Measurements from ENCODE around the gene URAD.

URAD gene

DNA sequence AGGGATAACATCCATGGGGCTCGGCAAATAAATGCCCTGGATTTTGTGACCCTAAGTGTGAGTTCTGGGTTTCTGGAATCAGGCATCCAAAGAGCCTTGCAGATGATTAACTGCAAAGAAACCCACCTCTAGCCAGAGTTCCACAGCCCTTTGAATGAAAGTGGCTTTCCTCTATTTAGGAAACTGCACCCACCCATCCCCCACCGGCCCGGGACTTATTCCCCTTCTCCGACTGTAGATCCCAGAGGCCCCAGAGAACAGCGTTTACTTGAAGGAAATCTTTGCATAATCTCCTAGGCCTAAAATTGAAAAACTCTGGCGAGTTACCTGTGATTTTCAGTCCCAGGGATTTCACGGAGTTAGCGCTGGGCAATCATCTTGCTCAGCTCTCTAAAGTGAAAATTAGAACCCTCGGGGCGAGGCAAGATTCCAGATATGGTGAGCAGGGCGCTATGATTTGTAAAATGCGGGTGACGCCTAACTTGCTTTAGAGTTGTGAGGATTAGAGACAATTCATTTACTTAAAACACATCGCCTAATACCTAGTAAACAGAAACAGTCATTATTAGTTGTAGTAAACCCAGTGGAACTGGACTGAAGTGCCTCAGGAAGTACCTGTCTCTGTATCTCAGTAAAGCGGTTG lies 9.4 kb downstream of the URAD start:
- H3K36me3 Mint-ChIP-seq (ENCODE audit: low read depth): no peaks in the 10 kb centered on the region
- peaks cover 3% of the 10 kb centered on the region for H3K4me1 Mint-ChIP-seq (ENCODE audit: low read depth)
- H3K27me3 Mint-ChIP-seq (ENCODE audit: low read depth): peaks cover 90% of the 10 kb centered on the region
- H3K4me3 Mint-ChIP-seq: no peak overlapping the region
- H3K9me3 Mint-ChIP-seq: no peaks in the 10 kb centered on the region
- no peak overlapping the region for H3K27ac Mint-ChIP-seq

DNA sequence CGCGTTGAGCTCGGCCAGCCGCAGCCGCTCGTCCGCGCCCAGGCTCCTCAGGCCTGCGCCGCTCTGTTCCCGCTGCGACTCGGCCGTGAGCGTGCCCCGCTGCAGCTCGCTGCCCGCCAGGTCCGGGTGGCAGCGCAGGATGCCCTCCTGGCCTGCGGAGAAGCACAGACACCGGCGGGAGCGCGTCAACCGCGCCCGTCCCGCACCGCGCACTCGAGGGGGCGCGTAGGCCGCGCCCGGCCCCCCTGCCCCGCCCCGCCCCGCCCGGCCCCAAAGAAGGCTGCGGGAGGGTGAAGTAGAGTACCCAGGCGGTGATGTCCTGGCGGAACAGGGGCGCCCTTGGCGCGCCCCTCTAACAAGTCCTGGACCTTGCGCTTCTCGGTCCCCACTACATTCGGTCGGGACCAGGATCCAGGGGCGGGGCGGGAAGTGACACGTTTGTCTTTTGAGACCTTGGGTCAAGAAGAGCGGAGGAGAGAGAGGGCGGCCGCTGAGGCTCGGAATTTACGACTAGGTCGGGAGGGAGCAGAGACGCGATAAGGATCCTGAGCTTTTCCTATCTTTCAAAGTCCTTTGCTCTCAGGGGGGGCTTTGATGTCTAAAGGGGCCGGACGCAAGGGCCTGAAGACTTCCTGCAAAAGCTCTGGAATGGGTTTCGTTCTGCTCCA lies 10.1 kb downstream of the URAD start:
- H3K36me3 Mint-ChIP-seq (ENCODE audit: low read depth): no peaks in the 10 kb centered on the region
- peaks cover 92% of the 10 kb centered on the region for H3K27me3 Mint-ChIP-seq (ENCODE audit: low read depth)
- H3K4me3 Mint-ChIP-seq: no peak overlapping the region
- no peak overlapping the region for H3K27ac Mint-ChIP-seq
- H3K9me3 Mint-ChIP-seq: no peaks in the 10 kb centered on the region
- peaks cover 3% of the 10 kb centered on the region for H3K4me1 Mint-ChIP-seq (ENCODE audit: low read depth)

DNA sequence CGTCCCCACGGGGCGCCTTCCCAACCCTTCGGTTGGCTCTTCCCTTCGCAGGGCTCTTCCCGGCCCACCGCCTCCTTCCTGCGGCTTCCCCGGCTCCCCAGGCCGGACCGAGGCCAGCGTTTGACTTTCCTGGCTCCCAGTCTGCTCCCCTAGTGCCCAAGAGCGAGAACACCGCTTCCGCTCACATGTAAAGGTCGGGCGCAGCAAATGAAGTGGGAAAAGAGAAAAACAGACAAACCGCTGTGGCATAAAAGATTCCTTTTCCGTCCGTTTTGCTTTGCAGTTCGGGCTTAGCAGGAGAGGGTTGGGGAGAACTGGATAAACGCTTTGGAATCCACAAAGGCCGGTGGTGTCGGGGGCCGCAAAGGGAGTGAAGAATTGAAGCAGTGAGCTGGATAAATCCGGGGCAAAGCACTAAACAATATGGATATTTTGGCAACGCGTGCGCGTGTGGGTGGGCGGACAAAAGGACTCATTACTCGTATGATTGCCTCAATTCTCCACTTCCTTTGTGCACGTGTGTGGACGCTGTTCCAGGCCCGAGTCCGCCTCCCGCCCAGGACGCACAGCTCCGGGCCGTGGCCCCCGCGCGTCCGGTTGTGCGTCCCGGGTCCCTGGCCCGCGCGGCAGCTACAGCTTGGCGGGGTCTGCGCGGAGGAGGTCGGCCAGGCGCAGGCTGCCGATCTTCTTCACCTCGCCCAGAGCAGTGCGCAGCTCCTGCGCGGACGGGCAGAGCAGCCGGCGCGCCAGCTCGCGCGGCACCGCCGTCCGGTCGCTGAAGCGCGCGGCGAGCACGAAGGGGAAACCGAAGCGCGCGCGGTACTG lies 10.8 kb downstream of the URAD start:
- H3K36me3 Mint-ChIP-seq (ENCODE audit: low read depth): no peaks in the 10 kb centered on the region
- H3K9me3 Mint-ChIP-seq: no peaks in the 10 kb centered on the region
- peaks cover 91% of the 10 kb centered on the region for H3K27me3 Mint-ChIP-seq (ENCODE audit: low read depth)
- no peak overlapping the region for H3K4me3 Mint-ChIP-seq
- peaks cover 3% of the 10 kb centered on the region for H3K4me1 Mint-ChIP-seq (ENCODE audit: low read depth)
- peak overlapping the region; percentile 82 for H3K27ac Mint-ChIP-seq

DNA sequence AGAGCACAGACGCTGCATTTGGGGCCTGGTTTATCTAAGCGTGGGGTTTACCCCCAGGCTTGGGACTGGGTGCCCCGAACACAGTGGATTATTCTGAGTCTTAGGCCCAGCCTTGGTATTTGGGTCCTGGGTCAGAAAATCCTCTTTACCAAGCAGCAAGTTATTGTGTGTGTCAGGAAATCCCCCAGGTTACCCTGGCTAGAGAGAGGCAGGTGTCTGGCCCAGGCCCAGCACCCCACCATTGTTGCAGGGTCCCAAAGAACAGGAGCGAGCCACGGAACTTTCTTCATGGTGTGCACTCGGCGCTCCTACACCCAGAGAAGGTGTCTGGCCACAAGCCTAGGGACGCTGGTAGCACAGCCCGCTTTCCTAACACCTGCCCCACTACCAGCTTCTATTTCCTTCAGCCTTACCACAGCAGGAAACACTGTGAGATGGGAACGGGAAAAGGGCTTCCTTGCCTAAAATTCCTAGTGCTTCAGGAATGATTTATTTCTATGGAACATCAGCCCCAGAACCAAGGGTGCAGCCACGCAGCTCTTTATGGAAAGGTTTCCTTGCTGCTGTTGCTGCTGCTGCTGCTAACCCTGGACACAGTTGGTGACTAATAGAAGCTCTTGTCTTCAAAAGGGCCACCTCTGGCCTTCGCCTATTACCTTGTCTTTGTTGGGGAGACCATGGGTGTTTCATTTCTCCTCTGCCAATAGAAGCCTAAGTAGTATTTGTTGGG lies 12.0 kb downstream of the URAD start:
- Mint-ChIP-seq H3K9me3 (no peaks in the 10 kb centered on the region), H3K27me3 (ENCODE audit: low read depth) (peaks cover 88% of the 10 kb centered on the region), H3K27ac (no peak overlapping the region), H3K36me3 (ENCODE audit: low read depth) (no peaks in the 10 kb centered on the region), H3K4me3 (no peak overlapping the region), H3K4me1 (ENCODE audit: low read depth) (peaks cover 3% of the 10 kb centered on the region)

DNA sequence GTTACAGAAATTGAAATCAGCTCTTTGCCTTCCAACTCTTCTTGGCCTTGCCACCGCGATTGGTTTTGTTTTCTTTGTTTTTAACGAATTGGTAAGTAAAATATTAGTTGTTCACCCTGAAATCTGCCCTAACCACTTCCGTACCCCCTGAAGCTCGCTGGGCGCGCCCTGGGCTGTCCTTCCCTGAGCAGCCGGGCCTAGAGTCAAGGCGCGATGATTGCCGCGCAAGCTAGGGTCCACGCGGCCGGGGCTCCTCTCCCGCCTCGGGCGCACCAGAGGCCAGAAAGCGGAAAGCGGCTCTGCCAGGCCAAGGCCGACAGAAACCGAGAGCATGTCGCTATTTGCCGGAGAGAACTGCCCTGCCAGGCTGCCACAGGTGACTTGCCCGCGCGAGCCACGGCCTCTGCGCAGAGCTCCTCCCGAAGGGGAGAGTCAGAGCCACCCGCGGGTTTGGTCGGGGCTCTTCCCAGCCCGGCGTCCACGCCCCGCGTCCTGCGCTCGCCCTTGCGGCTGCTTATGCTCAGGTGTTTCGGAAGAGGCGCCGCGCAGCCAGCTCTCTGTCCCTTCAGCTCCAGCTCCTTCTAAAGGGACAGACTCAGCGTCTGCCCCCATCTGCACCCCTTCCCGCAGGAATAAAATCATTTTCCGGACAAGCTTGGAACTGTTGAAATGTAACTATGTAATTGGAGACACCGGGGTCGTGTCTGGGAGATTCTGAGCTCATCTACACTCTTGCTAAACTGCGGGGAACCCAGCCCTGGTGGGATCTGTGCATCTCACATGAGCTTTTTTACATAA lies 12.7 kb downstream of the URAD start:
- Mint-ChIP-seq H3K27me3 (ENCODE audit: low read depth) (peaks cover 88% of the 10 kb centered on the region), H3K36me3 (ENCODE audit: low read depth) (no peaks in the 10 kb centered on the region), H3K9me3 (no peaks in the 10 kb centered on the region), H3K4me3 (no peak overlapping the region), H3K4me1 (ENCODE audit: low read depth) (peaks cover 3% of the 10 kb centered on the region), H3K27ac (no peak overlapping the region)

DNA sequence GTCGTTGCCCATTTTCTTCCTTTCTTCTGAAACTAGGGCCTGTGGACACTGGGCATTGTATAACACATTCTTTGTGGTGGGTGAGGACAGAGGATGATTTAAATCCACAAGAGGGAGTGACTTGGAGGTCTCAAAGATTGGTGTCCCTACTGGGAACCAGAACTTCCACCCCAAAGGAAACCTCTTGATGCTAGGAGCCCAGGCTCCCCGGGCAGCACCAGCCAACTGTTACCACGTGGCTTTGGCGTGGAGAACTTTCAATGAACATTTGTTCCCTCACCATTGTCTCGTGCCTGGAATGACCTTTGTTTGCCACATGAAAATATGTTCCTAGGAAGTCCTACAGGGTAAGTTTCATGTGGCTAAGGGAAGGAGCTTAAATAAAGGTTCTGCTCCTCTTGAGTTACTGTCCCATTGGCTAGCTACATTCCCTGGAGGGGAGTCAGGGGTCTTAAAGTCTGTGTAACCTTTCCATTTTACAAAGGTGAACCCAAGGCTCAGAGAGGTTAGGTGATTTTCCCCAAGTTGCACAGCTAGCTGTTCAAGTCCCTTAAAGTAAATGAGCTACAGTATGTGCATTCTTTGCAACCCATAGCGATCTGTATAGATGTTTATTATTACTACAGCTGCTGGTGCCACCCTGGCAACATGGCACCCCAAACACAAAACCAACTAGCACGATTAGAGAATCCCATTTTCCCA lies 14.4 kb downstream of the URAD start:
- Mint-ChIP-seq H3K9me3 (no peaks in the 10 kb centered on the region), H3K36me3 (ENCODE audit: low read depth) (no peaks in the 10 kb centered on the region), H3K4me3 (no peak overlapping the region), H3K27ac (no peak overlapping the region), H3K27me3 (ENCODE audit: low read depth) (peaks cover 89% of the 10 kb centered on the region), H3K4me1 (ENCODE audit: low read depth) (peaks cover 4% of the 10 kb centered on the region)

DNA sequence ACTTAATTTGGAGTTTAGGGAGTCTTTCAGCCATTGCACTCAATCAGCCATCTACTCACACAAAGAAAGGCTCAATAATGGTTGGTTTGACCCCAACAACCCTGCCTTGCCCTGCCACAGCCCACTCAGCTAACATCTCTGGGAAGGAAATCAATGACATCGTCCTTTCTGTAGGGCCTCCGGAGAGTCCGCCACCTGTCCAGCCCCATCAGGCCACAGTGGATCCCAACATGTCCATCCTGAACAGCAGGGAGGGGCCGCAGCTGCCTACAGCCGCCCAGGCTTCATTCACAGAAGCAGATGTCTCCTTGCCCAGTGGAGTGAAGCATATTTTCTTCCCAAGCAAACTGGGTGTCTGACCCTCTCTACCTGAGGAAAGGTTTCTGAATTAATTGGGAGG lies 15.2 kb downstream of the URAD start:
- H3K4me3 Mint-ChIP-seq: no peak overlapping the region
- H3K9me3 Mint-ChIP-seq: no peaks in the 10 kb centered on the region

DNA sequence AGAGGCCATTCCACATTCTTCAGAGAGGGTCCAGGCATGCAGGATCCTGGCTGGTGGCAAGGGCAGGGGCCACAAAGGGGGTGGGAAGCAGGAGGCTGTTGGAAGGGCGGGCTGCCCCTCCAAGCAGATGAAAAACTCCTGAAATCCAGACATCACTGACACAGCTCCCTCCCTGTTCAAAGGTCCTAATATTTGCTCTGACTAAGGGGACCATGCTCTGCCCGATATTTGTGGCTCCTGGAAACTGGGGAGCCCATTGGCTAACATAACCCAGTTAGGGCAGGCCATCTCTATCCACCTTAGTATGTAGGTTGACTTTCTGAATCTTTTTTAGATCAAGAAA lies 16.0 kb downstream of the URAD start:
- no peak overlapping the region for H3K4me3 Mint-ChIP-seq
- no peaks in the 10 kb centered on the region for H3K9me3 Mint-ChIP-seq
- H3K27ac Mint-ChIP-seq: no peak overlapping the region
- peaks cover 5% of the 10 kb centered on the region for H3K4me1 Mint-ChIP-seq (ENCODE audit: low read depth)
- H3K27me3 Mint-ChIP-seq (ENCODE audit: low read depth): peaks cover 88% of the 10 kb centered on the region
- no peaks in the 10 kb centered on the region for H3K36me3 Mint-ChIP-seq (ENCODE audit: low read depth)

More for the DNA sequence above, 15.2 kb downstream of the URAD start:
- H3K27ac Mint-ChIP-seq: no peak overlapping the region
- no peaks in the 10 kb centered on the region for H3K36me3 Mint-ChIP-seq (ENCODE audit: low read depth)
- peaks cover 3% of the 10 kb centered on the region for H3K4me1 Mint-ChIP-seq (ENCODE audit: low read depth)
- H3K27me3 Mint-ChIP-seq (ENCODE audit: low read depth): peaks cover 84% of the 10 kb centered on the region

DNA sequence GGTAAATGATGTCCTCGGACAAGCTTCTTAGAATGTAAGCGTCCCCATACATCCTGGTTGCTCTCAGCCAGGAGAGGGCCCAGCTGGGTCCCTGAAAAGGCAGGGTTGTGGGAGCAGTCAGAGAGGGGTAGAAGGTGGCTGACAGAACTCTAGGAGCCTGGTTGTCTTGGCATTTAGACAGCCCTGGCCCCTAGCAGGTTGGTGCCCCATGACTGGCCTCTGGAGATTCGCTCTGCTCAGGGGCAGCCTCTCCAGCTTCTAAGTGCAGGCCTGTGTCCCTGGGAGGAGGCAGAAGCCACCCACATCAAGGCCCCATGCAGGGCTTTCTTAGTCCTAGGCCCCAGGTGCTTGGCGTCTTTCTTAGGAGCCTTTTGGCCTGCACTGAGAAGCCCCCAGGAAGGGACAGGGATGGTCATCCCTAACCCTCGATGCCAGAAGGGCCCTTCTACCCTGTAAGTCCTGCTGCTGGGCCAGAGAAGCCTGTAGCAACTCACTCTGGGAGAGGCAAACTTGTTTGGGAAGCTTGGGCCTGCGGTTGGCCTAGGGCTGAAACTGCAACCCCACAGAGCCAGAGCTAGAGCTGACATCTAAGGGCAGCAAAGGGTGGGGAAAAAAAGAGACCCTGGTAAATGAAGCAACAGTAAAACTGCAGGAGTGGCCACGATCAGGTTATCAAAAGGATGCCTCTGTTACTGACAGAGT lies 16.6 kb downstream of the URAD start:
- Mint-ChIP-seq H3K27me3 (ENCODE audit: low read depth) (peaks cover 88% of the 10 kb centered on the region), H3K4me1 (ENCODE audit: low read depth) (peaks cover 5% of the 10 kb centered on the region), H3K36me3 (ENCODE audit: low read depth) (no peaks in the 10 kb centered on the region), H3K4me3 (no peak overlapping the region), H3K27ac (no peak overlapping the region), H3K9me3 (no peaks in the 10 kb centered on the region)

DNA sequence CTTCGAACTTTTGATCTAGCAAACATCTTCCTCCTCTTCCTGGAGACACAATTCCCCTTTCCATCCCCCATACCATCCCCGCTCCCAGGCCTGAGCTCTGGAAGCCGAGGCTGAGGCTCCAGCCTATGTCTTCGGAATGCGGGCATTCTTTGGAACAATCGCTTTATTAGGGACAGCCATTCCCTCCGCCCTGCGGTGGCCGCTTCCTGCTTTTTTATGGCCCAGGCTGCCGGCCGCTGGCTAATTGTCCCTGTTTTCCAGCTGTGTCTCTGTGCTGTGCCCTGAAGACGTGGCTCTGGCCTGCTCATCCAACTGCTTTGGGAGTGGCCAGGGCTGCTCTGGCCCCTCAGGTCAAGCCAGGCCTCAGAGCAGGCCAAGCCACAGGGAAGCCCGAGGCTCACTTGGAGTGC lies 17.3 kb downstream of the URAD start:
- no peaks in the 10 kb centered on the region for H3K36me3 Mint-ChIP-seq (ENCODE audit: low read depth)
- H3K9me3 Mint-ChIP-seq: no peaks in the 10 kb centered on the region
- peaks cover 5% of the 10 kb centered on the region for H3K4me1 Mint-ChIP-seq (ENCODE audit: low read depth)
- H3K27ac Mint-ChIP-seq: no peak overlapping the region
- peaks cover 86% of the 10 kb centered on the region for H3K27me3 Mint-ChIP-seq (ENCODE audit: low read depth)
- H3K4me3 Mint-ChIP-seq: no peak overlapping the region

DNA sequence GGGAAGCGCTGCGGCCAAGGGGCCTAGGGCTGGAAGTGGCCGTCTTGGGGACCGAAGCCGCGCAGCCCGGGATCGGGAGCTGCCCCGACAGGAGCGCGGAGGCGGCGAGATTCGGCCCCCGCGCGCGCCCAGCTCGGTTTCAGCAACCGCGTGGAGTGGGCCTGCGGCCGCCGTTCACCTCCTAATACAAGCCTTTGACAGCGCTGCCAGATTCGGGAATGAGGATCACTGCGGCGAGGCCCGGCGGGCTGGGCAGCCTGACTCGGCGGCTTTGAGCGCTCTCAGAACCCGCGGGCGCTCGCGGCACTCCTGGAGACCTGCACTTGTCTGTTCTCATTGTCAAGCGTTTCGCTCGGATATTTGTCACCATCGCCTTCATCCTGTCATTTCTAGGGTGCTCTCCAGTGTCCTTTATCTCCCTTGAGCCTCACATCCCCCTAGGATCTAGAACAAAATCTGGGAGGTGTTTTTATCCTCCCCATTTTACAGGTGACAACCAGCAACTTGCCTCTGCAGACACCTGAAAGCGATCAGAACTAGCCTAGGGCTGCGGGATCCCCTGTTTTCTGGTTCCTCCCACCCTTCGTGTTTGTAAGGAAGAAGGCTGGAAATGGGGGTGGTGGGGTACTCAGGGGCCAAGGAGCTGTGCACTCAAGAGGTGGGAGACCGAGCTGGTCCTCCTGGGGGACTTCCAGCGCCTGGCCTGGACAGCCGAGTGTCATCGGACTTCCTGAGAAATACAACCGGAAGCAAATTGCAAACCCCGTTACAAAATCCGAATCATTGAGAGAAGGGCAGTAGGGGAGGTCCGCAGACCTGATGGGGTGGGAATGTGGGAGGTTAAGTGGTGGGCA lies 17.9 kb downstream of the URAD start:
- H3K4me1 Mint-ChIP-seq (ENCODE audit: low read depth): peaks cover 5% of the 10 kb centered on the region
- no peak overlapping the region for H3K4me3 Mint-ChIP-seq
- no peaks in the 10 kb centered on the region for H3K36me3 Mint-ChIP-seq (ENCODE audit: low read depth)
- H3K27ac Mint-ChIP-seq: no peak overlapping the region
- H3K9me3 Mint-ChIP-seq: no peaks in the 10 kb centered on the region
- H3K27me3 Mint-ChIP-seq (ENCODE audit: low read depth): peaks cover 86% of the 10 kb centered on the region

DNA sequence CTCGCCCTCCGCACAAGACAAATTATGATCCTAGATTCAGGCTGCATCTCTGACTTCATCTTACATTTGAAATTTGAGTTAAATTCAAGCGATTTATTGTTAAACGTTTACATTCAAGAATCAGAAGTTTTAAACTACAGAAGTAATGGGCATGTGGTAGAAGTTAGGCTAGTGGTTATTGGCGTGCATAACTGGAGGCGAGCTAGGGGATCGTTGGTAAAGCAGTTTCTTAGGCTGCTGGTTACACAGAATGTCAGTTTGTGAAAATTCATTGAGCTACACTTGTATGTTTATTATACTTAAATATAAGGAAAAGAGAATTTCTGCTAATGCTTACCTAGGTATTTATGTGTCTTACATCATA lies 18.6 kb downstream of the URAD start:
- H3K4me1 Mint-ChIP-seq (ENCODE audit: low read depth): peaks cover 5% of the 10 kb centered on the region
- peaks cover 86% of the 10 kb centered on the region for H3K27me3 Mint-ChIP-seq (ENCODE audit: low read depth)
- H3K27ac Mint-ChIP-seq: peak overlapping the region; percentile 2
- H3K9me3 Mint-ChIP-seq: no peaks in the 10 kb centered on the region
- no peaks in the 10 kb centered on the region for H3K36me3 Mint-ChIP-seq (ENCODE audit: low read depth)
- H3K4me3 Mint-ChIP-seq: no peak overlapping the region
